Astrocyte (in vitro differentiated cells and primary cell): ENCODE data around the gene PTK6.

ENCODE experiments used
- EZH2 ChIP-seq: IDR thresholded peaks from 2 replicates; pipeline ENCODE4 v1.6.1; 2012; ENCODE audit warnings: mild to moderate bottlenecking, low read length, inconsistent platforms; ENCODE audit not compliant: insufficient read depth
- TF ChIP-seq, protein P1 (sequence below): IDR thresholded peaks from 2 replicates; pipeline ENCODE4 v1.5.1; 2011; ENCODE audit warnings: low read depth, mild to moderate bottlenecking, inconsistent platforms, low read length, moderate library complexity; ENCODE audit not compliant: insufficient read depth

GRCh38 chr20:63525971-63526370, 11.2 kb downstream of the PTK6 start:
- TF ChIP-seq, protein P1, sequence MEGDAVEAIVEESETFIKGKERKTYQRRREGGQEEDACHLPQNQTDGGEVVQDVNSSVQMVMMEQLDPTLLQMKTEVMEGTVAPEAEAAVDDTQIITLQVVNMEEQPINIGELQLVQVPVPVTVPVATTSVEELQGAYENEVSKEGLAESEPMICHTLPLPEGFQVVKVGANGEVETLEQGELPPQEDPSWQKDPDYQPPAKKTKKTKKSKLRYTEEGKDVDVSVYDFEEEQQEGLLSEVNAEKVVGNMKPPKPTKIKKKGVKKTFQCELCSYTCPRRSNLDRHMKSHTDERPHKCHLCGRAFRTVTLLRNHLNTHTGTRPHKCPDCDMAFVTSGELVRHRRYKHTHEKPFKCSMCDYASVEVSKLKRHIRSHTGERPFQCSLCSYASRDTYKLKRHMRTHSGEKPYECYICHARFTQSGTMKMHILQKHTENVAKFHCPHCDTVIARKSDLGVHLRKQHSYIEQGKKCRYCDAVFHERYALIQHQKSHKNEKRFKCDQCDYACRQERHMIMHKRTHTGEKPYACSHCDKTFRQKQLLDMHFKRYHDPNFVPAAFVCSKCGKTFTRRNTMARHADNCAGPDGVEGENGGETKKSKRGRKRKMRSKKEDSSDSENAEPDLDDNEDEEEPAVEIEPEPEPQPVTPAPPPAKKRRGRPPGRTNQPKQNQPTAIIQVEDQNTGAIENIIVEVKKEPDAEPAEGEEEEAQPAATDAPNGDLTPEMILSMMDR = no peak
- TF ChIP-seq EZH2 = no peak
